Motor neuron (in vitro differentiated cells): ENCODE data around the gene OR1D5. TPM values are rescaled to one million over a fixed set of nuclear protein-coding genes. Genes with fewer than 3 reads are reported as not detected.

Source experiments
- ATAC-seq, 8 experiments: fragments of 200-7000 bp; cut with Tn5 transposase; replicated peaks in 6 of 8; 2 replicates each; pipeline ENCODE4 v1.8.0; 2021; ENCODE audit warnings: mild to moderate bottlenecking in 8 of 8, moderate library complexity in 8 of 8
- H3K27ac ChIP-seq, 2 donors: fragments of 250-450 bp; sonication (Bioruptor Pico); 2 replicates each; pipeline ENCODE4 v1.9.0; 2021; ENCODE audit warnings: antibody characterized with exemption in 2 of 2, mild to moderate bottlenecking in 2 of 2, moderate library complexity in 1 of 2
- H3K4me1 ChIP-seq, 2 donors: fragments of 250-450 bp; sonication (Bioruptor Pico); replicated peaks in 1 of 2; 2 replicates each; pipeline ENCODE4 v1.6.1; 2021; ENCODE audit warnings: antibody characterized with exemption in 2 of 2, mild to moderate bottlenecking in 2 of 2, moderate library complexity in 1 of 2
- H3K4me3 ChIP-seq, 5 donors: fragments of 250-450 bp; sonication (Bioruptor Pico); 2 replicates each; pipeline ENCODE4 v1.9.0; 2021; ENCODE audit warnings: antibody characterized with exemption in 5 of 5, mild to moderate bottlenecking in 5 of 5, moderate library complexity in 4 of 5
- WGBS, 10 experiments: fragments of 450-650 bp; shearing (Covaris generic); methylation state at CpG; one replicate each; pipeline ENCODE4 v1.0.0; 2022; 5-methylcytosine and 5-hydroxymethylcytosine counted together
- in situ Hi-C, 9 experiments: fragments of 400-800 bp; cut with MboI; loops; one replicate each; pipeline ENCODE4 v1.15.0; 2021; ENCODE audit warnings: low sequenced_read_pairs in 9 of 9, low pct_unique_long_range_greater_than_20kb in 2 of 9; ENCODE audit not compliant: unreplicated experiment in 9 of 9
- total RNA-seq, 8 experiments: library from RNA; unstranded; fragments of 300-600 nt; gene quantifications; 2 replicates each; pipeline versions ENCODE4 v1.2.3 to v1.2.4, GENCODE V29; 2022

The OR1D5 gene
- total RNA-seq, 8 experiments from 2014 or later: 0.21 to 1.1 (median 0.36) TPM; not detected in 4

DNA sequence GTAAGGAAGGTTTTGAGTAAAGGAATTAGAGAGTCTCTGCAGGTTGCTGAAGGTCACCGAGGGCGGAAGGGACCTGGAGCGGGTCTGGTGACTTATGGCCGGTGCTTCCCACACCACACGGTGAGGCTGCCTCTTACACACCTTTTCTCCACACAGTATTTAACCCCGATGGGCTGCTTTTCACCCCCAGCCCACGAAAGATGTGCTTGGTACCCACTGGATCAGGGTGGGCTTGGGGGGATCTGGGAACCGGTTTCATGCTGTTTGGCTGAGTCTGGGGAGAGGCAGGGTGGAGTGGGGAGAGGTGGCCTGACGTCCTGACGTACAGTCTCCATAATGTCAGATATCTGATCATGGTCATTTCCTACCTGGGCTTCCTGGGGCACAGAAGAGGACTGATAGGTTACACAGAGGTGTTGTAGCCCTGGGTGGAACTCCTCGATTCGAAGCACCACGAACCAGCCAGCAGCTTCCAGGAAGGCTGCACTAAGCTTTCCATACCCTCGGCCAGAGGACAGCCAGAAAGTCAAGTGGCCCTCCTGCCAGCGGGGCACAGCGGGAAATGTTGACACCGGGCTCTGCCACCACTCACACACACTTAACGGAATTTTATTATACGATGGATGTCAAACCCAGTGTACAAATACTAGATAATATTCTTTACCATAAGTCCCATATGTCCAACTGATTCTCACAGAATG is 34.0 kb downstream of the OR1D5 start:
- Histone ChIP-seq H3K4me1 (no peaks in the 10 kb centered on the region), H3K27ac (no peak overlapping the region), H3K4me3 (no peak overlapping the region)
- in situ Hi-C loops: loop anchor here in 3 of 9 experiments (25.0 kb wide), 1 partner anchor 608 kb away; the partner anchor contains the start of genes CTNS (in 3 of the 3) and SHPK (in 3 of the 3)
- no peak for ATAC-seq
- 72 to 100% (median 84%) methylated on average over 1 to 10 of the region's 19 CpGs; no CpG with 5 or more reads in 1 of the 10 experiments for WGBS, 10 experiments

DNA sequence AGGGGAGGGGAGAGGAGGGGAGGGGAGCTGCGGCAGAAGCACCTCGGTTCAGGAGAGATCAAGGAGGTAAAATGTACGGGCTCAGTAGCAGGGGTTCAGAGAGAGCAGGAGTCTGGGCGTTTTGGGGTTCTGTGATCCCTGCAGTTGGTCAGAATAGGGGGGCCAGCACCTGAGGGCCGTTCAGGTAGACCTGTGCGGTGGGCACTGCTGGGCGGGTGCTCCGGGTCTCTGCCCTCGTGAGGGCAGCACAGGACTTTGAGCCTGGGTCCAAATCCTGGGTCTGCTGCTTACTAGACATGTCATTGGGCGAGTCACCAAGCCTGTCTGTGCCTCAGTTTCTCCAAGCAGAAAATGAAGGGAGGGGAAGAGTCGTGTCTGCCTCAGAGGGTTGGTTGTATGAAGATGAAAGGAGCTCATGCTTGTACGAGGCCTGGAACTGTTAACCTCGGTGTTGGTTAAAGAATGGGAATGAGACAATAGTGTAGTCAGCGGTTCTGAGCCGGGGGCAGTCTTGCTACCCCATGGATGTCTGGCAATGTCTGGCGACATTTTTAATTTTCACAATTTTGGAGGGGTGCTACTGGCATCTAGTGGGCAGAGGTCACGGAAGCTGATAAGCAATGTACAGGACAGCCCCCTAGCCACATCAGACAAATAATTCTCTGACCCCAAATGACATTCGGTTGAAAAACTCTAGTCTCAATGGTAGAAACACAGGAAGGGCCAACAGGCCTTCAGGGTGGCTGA is 35.4 kb downstream of the OR1D5 start:
- WGBS, 10 experiments: 66 to 100% (median 75%) methylated on average over 1 to 8 of the region's 18 CpGs; no CpG with 5 or more reads in 3 of the 10 experiments
- in situ Hi-C loops: loop anchor here in 3 of 9 experiments (25.0 kb wide), 1 partner anchor 609 kb away; the partner anchor contains the start of genes CTNS (in 3 of the 3) and SHPK (in 3 of the 3)
- Histone ChIP-seq H3K4me1 (no peaks in the 10 kb centered on the region), H3K4me3 (no peak overlapping the region), H3K27ac (no peak overlapping the region)
- no peak for ATAC-seq

DNA sequence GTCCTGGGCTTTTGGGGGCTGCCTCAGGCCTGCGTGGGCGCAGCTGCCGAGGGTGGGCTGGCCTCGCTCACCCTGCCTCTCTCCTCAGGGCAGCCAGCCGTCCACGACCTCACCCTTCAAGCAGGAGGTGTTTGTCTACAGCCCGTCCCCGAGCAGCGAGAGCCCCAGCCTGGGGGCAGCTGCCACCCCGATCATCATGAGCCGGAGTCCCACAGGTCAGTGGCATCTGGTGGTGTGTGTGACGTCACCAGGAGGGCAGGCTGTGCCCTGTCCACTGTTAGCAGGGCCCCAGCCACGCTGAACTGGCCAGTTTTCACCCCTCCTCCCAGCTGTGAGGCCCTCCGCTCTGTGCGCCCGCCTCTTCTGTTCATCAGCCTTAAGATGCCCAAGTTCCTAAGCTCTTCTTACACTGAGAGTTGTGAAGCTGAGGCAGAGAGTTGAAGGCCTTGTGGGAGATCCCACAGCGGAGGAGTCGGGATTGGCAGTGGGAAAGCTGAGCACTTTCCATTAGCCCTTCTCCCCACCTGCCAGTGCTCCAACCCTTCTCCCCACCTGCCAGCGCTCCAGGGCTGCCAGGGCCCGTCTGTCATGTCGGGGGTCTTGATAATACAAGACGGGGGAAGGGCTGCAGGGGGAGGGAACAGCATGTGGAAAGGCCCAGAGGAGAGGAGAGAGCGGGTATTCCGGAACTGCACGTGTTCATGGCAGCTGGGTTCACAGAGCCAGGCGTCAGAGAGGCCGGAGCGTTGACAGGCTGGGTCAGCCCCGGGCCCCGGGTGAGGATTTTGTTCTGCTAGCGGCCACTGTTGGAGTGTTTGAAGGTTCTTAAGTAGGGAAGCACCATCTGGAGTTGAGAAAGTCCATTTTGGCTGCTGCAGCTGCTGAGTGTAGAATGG is 36.3 kb downstream of the OR1D5 start:
- H3K27ac ChIP-seq: no peak overlapping the region
- ATAC-seq: peak in 3 of 8 experiments; percentile 15 to 40 (median 18)
- 80 to 100% (median 100%) methylated on average over 1 to 3 of the region's 31 CpGs; no CpG with 5 or more reads in 7 of the 10 experiments for WGBS, 10 experiments
- no peaks in the 10 kb centered on the region for H3K4me1 ChIP-seq
- in situ Hi-C loops: loop anchor here in 3 of 9 experiments (25.0 kb wide), 1 partner anchor 610 kb away; the partner anchor contains the start of genes CTNS (in 3 of the 3) and SHPK (in 3 of the 3)
- no peak overlapping the region for H3K4me3 ChIP-seq

DNA sequence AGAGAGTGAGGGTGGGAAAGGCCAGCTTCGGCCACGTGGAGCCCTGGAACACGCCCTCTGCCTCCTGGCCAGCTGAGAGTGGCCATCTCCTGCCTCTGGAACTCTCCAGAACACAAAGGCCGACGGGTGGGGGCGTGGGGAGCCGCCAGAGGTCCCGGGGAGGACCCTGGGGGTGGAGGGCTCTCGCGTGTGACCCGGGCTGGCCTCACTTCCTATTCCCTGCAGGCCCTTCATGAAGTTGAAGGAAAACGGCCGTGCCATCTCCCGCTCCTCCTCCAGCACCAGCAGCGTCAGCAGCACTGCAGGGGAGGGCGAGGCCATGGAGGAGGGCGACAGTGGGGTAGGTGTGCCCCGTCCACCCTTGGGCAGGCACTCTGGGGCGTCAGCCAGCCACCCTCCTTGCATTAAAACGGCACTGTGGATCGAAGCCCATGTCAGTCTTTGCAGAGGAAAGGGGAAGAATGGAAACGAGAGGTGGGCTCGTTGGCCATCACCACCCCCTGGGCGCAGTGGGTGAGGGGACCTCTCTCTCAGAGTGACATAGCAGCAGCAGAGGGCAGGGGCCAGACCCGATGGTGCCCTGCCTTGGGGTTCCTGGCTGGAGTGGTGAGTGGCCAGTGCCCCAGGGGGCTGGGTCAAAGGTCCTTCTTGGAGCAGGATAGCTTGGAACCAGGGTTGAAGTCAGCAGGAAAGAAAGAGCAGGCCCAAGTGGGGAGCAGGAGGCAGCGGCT is 37.1 kb downstream of the OR1D5 start:
- Histone ChIP-seq H3K27ac (no peak overlapping the region), H3K4me3 (no peak overlapping the region), H3K4me1 (no peaks in the 10 kb centered on the region)
- no peak for ATAC-seq
- WGBS, 10 experiments: 87% methylated on average over 3 of the region's 26 CpGs; no CpG with 5 or more reads in 9 of the 10 experiments
- in situ Hi-C loops: loop anchor here in 3 of 9 experiments (25.0 kb wide), 1 partner anchor 611 kb away; the partner anchor contains the start of genes CTNS (in 3 of the 3) and SHPK (in 3 of the 3)

DNA sequence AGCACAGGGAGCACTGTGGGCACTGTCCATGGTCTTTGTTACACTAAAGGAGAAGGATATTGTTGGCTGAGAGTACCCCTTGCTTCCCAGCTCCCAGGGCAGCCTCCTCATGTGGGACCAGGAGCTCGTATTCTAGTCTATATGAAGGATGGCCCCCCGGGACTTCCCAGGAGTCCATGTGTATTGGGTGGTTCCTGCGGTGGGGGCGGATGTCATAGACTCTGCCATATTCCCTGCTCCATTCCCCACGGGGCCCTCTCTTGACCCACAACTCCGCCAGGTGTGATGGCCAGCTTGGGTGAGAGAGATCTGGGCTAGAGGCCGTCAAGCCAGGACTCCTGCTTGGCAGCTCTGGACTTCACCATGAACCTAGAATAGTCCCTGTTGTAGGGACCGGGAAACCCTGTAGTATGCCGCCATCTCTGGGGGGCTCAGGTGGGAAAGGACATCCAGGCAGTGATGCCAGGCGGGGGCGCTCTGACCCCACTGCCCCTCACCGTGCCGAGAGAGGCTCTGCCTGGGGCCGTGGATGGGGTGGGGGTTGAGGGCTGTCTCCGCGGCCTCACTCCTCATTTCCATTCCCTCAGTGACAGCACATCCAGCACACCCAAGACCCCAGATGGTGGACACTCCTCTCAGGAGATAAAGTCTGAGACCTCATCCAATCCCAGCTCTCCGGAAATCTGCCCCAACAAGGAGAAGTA is 37.8 kb downstream of the OR1D5 start:
- in situ Hi-C loops: loop anchor here in 3 of 9 experiments (25.0 kb wide), 1 partner anchor 612 kb away; the partner anchor contains the start of genes CTNS (in 3 of the 3) and SHPK (in 3 of the 3)
- 85 to 100% (median 92%) methylated on average over 1 to 4 of the region's 17 CpGs; no CpG with 5 or more reads in 6 of the 10 experiments for WGBS, 10 experiments
- no peak for ATAC-seq
- Histone ChIP-seq H3K27ac (no peak overlapping the region), H3K4me3 (no peak overlapping the region), H3K4me1 (no peaks in the 10 kb centered on the region)

DNA sequence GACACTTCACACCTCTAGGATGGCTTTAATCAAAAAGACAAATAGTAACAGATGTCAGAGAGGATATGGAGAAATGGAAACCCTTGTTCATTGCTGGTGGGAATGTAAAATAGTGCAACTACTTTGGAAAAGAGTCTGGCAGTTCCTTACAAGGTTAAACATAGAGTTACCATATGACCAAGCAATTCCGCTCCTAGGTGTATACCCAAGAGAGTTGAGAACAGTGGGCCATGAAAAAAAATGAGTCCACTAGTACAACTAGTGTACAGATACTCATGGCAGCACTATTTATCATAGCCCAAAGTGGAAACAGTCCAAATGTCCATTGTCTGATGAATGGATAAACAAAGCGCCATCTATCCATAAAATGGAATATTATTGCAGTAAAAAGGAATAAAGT is 39.1 kb downstream of the OR1D5 start:
- 67 to 100% (median 100%) methylated on average over 1 to 2 of the region's 2 CpGs; no CpG with 5 or more reads in 1 of the 10 experiments for WGBS, 10 experiments
- ATAC-seq: no peak
- H3K4me3 ChIP-seq: no peak overlapping the region
- H3K27ac ChIP-seq: no peak overlapping the region
- in situ Hi-C loops: loop anchor here in 3 of 9 experiments (25.0 kb wide), 1 partner anchor 187 kb away; no protein-coding TSS in a partner anchor
- H3K4me1 ChIP-seq: no peaks in the 10 kb centered on the region

DNA sequence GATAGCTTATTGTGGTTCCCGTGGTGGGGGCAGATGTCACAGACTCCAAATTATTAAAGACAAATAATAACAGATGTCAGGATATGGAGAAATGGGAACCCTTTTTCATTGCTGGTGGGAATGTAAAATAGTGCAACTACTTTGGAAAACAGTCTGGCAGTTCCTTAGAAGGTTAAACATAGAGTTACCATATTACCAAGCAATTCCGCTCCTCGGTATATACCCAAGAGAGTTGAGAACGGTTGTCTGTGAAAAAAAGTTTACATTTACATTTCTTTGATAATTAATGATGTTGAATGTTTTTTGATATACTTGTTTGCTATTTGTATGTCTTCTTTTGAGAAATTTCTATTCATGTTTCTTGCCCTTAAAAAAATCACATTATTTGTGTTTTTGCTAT is 41.2 kb downstream of the OR1D5 start:
- no peak overlapping the region for H3K27ac ChIP-seq
- no peaks in the 10 kb centered on the region for H3K4me1 ChIP-seq
- H3K4me3 ChIP-seq: no peak overlapping the region
- ATAC-seq: no peak
- 33 to 100% (median 90%) methylated on average over 2 to 4 of the region's 4 CpGs; no CpG with 5 or more reads in 1 of the 10 experiments for WGBS, 10 experiments
- in situ Hi-C loops: loop anchor here in 3 of 9 experiments (25.0 kb wide), 1 partner anchor 185 kb away; no protein-coding TSS in a partner anchor

DNA sequence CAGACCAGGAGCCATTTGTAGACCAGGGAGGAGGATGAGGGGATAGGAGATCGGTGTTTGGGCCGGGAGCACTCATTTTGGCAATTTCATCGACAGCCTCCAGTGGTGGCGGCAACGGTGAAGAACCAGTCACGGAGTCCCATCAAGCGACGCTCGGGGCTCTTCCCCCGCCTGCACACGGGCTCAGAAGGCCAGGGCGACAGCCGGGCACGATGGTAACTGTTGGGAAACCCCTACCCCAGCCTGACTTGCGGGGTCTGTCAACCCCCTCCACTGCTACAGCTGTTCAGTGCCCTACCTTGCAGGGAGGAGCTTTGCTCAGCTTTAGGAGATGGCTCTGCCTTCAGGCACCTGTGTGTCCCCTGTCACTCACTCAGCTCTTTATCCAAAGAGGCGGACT is 43.0 kb downstream of the OR1D5 start:
- WGBS, 10 experiments: 90 to 100% (median 100%) methylated on average over 1 to 5 of the region's 16 CpGs; no CpG with 5 or more reads in 5 of the 10 experiments
- ATAC-seq: no peak
- no peaks in the 10 kb centered on the region for H3K4me1 ChIP-seq
- H3K4me3 ChIP-seq: no peak overlapping the region
- in situ Hi-C loops: loop anchor here in 3 of 9 experiments (25.0 kb wide), 1 partner anchor 183 kb away; no protein-coding TSS in a partner anchor
- H3K27ac ChIP-seq: no peak overlapping the region

DNA sequence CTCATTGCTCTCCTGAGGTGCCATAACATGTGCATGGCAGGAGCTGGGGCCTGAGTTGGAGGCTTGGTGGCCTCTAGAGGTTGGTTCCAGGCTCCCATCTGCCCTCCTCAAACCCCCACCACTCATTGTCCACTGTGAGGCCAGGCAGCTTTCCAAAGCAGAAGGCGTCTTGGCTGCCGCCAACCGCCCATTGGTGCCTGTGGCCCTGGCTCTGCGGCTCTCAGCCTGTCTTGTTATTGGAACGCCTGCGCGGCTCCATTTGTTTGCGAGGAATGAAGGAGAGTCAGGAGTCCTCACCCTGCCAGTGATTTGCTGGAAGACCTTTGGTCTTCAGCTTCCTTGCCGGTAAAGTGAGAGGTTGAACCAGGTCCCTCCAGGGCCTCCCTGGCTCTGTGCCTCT is 43.6 kb downstream of the OR1D5 start:
- no peak overlapping the region for H3K27ac ChIP-seq
- H3K4me3 ChIP-seq: no peak overlapping the region
- no peaks in the 10 kb centered on the region for H3K4me1 ChIP-seq
- in situ Hi-C loops: loop anchor here in 4 of 9 experiments (10.0 to 25.0 kb wide), 3 partner anchors 165 to 195 kb away; no protein-coding TSS in a partner anchor
- WGBS, 10 experiments: 74 to 100% (median 80%) methylated on average over 1 to 7 of the region's 9 CpGs; no CpG with 5 or more reads in 3 of the 10 experiments
- ATAC-seq: no peak

DNA sequence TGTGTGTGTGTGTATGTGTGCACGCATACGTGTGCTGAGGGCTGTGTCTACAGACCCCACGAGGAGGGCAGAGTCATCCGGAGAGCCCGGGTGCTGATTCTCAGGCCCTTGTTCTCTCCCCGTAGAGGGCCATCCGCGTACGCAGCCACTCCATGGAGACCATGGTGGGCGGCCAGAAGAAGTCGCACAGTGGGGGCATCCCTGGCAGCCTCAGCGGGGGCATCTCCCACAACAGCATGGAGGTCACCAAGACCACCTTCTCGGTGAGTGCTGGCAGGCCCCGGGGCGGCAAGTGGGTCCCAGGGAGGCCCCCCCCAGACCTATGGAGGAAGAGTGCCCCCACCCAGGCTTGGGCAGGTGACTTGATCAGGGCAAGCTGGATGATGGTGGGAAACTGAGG is 45.5 kb downstream of the OR1D5 start:
- Histone ChIP-seq H3K27ac (no peak overlapping the region), H3K4me1 (no peaks in the 10 kb centered on the region), H3K4me3 (no peak overlapping the region)
- 100% methylated on average over 2 of the region's 15 CpGs; no CpG with 5 or more reads in 9 of the 10 experiments for WGBS, 10 experiments
- in situ Hi-C loops: loop anchor here in 4 of 9 experiments (10.0 to 25.0 kb wide), 3 partner anchors 163 to 193 kb away; no protein-coding TSS in a partner anchor
- ATAC-seq: no peak

DNA sequence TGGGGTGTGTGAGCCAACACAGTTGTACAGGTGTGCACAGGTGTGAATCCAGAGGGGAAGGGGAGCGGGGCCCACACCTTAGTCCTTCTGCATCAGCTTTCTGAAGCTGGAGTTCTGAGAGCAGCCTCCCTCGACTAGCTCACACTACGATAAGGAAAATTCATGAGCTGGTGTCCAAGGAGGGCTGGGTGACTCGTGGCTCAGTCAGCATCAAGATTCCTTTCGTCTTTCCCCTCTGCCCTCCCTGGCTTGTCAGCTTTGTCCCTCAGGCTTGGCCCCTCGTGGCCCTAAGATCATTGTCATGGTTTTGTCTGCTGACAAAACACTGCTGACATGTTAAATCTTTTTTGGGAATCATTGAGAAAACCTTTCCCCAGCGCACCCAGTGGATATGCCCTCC is 47.5 kb downstream of the OR1D5 start:
- WGBS, 10 experiments: 13 to 73% (median 52%) methylated on average over 2 to 4 of the region's 7 CpGs; no CpG with 5 or more reads in 2 of the 10 experiments
- H3K4me3 ChIP-seq: no peak overlapping the region
- no peak for ATAC-seq
- H3K4me1 ChIP-seq: no peaks in the 10 kb centered on the region
- H3K27ac ChIP-seq: no peak overlapping the region
- in situ Hi-C loops: loop anchor here in 4 of 9 experiments (10.0 to 25.0 kb wide), 3 partner anchors 161 to 191 kb away; no protein-coding TSS in a partner anchor
